NCI-H748 (cell line): Measurements from ENCODE around the gene SPINK7.
"Not testable (repeated sequence)": the region's sequence is repeated elsewhere in the genome, so short reads cannot be mapped to it uniquely, and the experiment has no call there.

Experiments
- DNase-seq: peaks from one replicate; lab custom pipeline; 2025; ENCODE audit not compliant: unreplicated experiment; lab: John Stamatoyannopoulos, UW

The SPINK7 gene

GRCh38 chr5:148312153-148312552 lies at the start of gene SPINK7:
TSS of gene SPINK7 (plus strand) at chr5:148312423. CDS start at chr5:148312484, 61 bp downstream.
- peak; percentile 26 for DNase-seq

- no peak for DNase-seq
These were observed 44.3 kb upstream of the SPINK7 start for GRCh38 chr5:148267962-148268361.

GRCh38 chr5:148268566-148268965 lies 43.7 kb upstream of the SPINK7 start, which contains the start of gene SPINK13:
TSS of gene SPINK13 (plus strand) at chr5:148268794. CDS start at chr5:148270073, 1,279 bp downstream.
- DNase-seq = no peak

- not testable (repeated sequence) for DNase-seq
These were observed 37.1 kb upstream of the SPINK7 start for GRCh38 chr5:148275129-148275528.

- peak; percentile 66 for DNase-seq
These were observed 31.3 kb upstream of the SPINK7 start for GRCh38 chr5:148280893-148281292.

GRCh38 chr5:148281336-148281735 lies 30.9 kb upstream of the SPINK7 start:
- not testable (repeated sequence) for DNase-seq

- DNase-seq = peak; percentile 57
These were observed 21.7 kb upstream of the SPINK7 start for GRCh38 chr5:148290271-148291195.

GRCh38 chr5:148297731-148298130 lies 14.5 kb upstream of the SPINK7 start:
- no peak for DNase-seq

GRCh38 chr5:148306446-148306845 lies 5.8 kb upstream of the SPINK7 start:
- no peak for DNase-seq

- no peak for DNase-seq
These were observed 3.2 kb upstream of the SPINK7 start for GRCh38 chr5:148309019-148309418.

GRCh38 chr5:148309746-148310145 lies 2.5 kb upstream of the SPINK7 start:
- DNase-seq = no peak

- DNase-seq = no peak
These were observed 739 bp upstream of the SPINK7 start for GRCh38 chr5:148311484-148311883.

- no peak for DNase-seq
These were observed 2.0 kb downstream of the SPINK7 start for GRCh38 chr5:148314187-148314586.

GRCh38 chr5:148314731-148315130 lies 2.5 kb downstream of the SPINK7 start:
- DNase-seq = no peak

GRCh38 chr5:148320011-148320963 lies 8.1 kb downstream of the SPINK7 start:
- peak; percentile 46 for DNase-seq

GRCh38 chr5:148333262-148333849 lies 21.1 kb downstream of the SPINK7 start:
- peak; percentile 24 for DNase-seq

- no peak for DNase-seq
These were observed 23.0 kb downstream of the SPINK7 start, which contains the start of gene SPINK9 for GRCh38 chr5:148335259-148335658. TSS of gene SPINK9 (plus strand) at chr5:148335559. CDS start at chr5:148335614, 55 bp downstream.

GRCh38 chr5:148336704-148337435 lies 24.6 kb downstream of the SPINK7 start:
- no peak for DNase-seq

GRCh38 chr5:148342371-148343045 lies 30.3 kb downstream of the SPINK7 start:
- DNase-seq = no peak

GRCh38 chr5:148343046-148343407 lies 30.8 kb downstream of the SPINK7 start:
- no peak for DNase-seq
